GM23338 (cell line): Measurements from ENCODE around the gene TUBAL3. TPM values are rescaled to one million over a fixed set of nuclear protein-coding genes. Genes with fewer than 3 reads are reported as not detected.

Source experiments
- CREB1 ChIP-seq: fragments of 250-450 bp; sonication (Bioruptor Pico); IDR thresholded peaks from 2 replicates; pipeline ENCODE4 v1.5.0; 2020; ENCODE audit warnings: low read depth, mild to moderate bottlenecking, moderate library complexity
- JUNB ChIP-seq: IDR thresholded peaks from one replicate; pipeline ENCODE4 v1.6.1; 2016; ENCODE audit warnings: antibody characterized with exemption; ENCODE audit not compliant: unreplicated experiment
- NANOG ChIP-seq: IDR thresholded peaks from 2 replicates; pipeline ENCODE4 v1.6.1; 2016; ENCODE audit warnings: antibody characterized with exemption, borderline replicate concordance
- POLR2AphosphoS5 ChIP-seq: IDR thresholded peaks from 2 replicates; pipeline ENCODE4 v1.6.1; 2016; ENCODE audit warnings: antibody characterized with exemption, low read depth
- REST ChIP-seq: IDR thresholded peaks from one replicate; pipeline ENCODE4 v1.6.1; 2018; ENCODE audit warnings: antibody characterized with exemption; ENCODE audit not compliant: unreplicated experiment
- ZNF114 ChIP-seq: fragments of 250-450 bp; sonication (Bioruptor Pico); IDR thresholded peaks from 2 replicates; pipeline ENCODE4 v1.5.0; 2020; ENCODE audit warnings: mild to moderate bottlenecking, moderate library complexity
- polyA plus RNA-seq: library from polyadenylated mRNA; unstranded; fragments of >200 nt; fragmentation: Nextera tagmentation; extraction: Ambion mirVana; gene quantifications from 2 replicates; pipeline ENCODE4 v1.2.1, GENCODE V29; 2016
- total RNA-seq: library from RNA; depleted of rRNA; stranded (reverse); fragments of >200 nt; shearing (Covaris generic); gene quantifications from 2 replicates; pipeline ENCODE4 v1.2.3, GENCODE V29; 2014
- TF ChIP-seq, protein P1 (sequence below): fragments of 250-450 bp; sonication (Bioruptor Pico); IDR thresholded peaks from 2 replicates; pipeline ENCODE4 v1.5.0; 2020; ENCODE audit warnings: mild to moderate bottlenecking, moderate library complexity

Gene TUBAL3
- total and polyA plus RNA-seq, 2 experiments from 2014 or later: not detected

DNA sequence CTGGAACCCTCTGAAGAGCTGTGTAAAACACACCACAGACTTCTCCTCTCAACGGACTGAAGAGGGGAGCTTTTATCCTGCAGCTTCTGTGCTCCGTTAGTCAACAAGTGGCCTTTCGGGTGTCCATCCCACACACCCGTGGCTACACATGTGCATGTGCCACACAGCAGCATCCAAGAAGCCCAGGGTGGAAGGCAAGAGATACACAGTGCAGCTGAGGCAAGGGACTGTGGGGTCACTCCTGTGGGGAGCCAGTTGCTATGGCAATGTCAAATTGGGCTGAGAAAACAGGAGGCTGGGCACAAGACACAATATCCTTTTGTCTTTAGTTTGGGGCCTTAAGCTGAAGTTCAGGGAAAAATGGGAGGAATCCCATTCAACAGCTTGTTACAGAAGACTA is 36.5 kb upstream of the TUBAL3 start (continued):
- TF ChIP-seq, protein P1, sequence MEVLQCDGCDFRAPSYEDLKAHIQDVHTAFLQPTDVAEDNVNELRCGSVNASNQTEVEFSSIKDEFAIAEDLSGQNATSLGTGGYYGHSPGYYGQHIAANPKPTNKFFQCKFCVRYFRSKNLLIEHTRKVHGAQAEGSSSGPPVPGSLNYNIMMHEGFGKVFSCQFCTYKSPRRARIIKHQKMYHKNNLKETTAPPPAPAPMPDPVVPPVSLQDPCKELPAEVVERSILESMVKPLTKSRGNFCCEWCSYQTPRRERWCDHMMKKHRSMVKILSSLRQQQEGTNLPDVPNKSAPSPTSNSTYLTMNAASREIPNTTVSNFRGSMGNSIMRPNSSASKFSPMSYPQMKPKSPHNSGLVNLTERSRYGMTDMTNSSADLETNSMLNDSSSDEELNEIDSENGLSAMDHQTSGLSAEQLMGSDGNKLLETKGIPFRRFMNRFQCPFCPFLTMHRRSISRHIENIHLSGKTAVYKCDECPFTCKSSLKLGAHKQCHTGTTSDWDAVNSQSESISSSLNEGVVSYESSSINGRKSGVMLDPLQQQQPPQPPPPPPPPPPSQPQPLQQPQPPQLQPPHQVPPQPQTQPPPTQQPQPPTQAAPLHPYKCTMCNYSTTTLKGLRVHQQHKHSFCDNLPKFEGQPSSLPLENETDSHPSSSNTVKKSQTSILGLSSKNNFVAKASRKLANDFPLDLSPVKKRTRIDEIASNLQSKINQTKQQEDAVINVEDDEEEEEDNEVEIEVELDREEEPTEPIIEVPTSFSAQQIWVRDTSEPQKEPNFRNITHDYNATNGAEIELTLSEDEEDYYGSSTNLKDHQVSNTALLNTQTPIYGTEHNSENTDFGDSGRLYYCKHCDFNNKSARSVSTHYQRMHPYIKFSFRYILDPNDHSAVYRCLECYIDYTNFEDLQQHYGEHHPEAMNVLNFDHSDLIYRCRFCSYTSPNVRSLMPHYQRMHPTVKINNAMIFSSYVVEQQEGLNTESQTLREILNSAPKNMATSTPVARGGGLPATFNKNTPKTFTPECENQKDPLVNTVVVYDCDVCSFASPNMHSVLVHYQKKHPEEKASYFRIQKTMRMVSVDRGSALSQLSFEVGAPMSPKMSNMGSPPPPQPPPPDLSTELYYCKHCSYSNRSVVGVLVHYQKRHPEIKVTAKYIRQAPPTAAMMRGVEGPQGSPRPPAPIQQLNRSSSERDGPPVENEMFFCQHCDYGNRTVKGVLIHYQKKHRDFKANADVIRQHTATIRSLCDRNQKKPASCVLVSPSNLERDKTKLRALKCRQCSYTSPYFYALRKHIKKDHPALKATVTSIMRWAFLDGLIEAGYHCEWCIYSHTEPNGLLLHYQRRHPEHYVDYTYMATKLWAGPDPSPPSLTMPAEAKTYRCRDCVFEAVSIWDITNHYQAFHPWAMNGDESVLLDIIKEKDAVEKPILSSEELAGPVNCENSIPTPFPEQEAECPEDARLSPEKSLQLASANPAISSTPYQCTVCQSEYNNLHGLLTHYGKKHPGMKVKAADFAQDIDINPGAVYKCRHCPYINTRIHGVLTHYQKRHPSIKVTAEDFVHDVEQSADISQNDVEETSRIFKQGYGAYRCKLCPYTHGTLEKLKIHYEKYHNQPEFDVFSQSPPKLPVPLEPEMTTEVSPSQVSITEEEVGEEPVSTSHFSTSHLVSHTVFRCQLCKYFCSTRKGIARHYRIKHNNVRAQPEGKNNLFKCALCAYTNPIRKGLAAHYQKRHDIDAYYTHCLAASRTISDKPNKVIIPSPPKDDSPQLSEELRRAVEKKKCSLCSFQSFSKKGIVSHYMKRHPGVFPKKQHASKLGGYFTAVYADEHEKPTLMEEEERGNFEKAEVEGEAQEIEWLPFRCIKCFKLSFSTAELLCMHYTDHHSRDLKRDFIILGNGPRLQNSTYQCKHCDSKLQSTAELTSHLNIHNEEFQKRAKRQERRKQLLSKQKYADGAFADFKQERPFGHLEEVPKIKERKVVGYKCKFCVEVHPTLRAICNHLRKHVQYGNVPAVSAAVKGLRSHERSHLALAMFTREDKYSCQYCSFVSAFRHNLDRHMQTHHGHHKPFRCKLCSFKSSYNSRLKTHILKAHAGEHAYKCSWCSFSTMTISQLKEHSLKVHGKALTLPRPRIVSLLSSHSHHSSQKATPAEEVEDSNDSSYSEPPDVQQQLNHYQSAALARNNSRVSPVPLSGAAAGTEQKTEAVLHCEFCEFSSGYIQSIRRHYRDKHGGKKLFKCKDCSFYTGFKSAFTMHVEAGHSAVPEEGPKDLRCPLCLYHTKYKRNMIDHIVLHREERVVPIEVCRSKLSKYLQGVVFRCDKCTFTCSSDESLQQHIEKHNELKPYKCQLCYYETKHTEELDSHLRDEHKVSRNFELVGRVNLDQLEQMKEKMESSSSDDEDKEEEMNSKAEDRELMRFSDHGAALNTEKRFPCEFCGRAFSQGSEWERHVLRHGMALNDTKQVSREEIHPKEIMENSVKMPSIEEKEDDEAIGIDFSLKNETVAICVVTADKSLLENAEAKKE (CRISPR knock-in tag): no peak
- TF ChIP-seq JUNB (no peak), CREB1 (CRISPR knock-in tag) (no peak), REST (no peak), ZNF114 (CRISPR knock-in tag) (no peak), POLR2AphosphoS5 (no peak), NANOG (no peak)
